Spleen (tissue), 11 donors: Measurements from ENCODE around the gene TAF1D. TPM values are rescaled to one million over a fixed set of nuclear protein-coding genes. Genes with fewer than 3 reads are reported as not detected.
"Not testable (repeated sequence)": the region's sequence is repeated elsewhere in the genome, so short reads cannot be mapped to it uniquely, and the experiment has no call there.

Source experiments
- DNase-seq: peaks from one replicate; pipeline ENCODE4 v3.0.0-alpha.2; 2020
- H3K27ac ChIP-seq, 8 donors: fragments of 200-600 bp; sonication (generic) in 7 of 8; 1 replicate in 4 of 8; 2 replicates in 4 of 8; pipeline versions ENCODE4 v1.5.0 to v1.8.0; 2016 to 2021; ENCODE audit warnings: inconsistent platforms in 4 of 8, mild to moderate bottlenecking in 4 of 8, moderate library complexity in 1 of 8
- H3K27me3 ChIP-seq, 7 donors: fragments of 200-600 bp; sonication (generic) in 6 of 7; replicated peaks in 1 of 7; 1 replicate in 4 of 7; 2 replicates in 3 of 7; pipeline versions ENCODE4 v1.5.0 to v1.8.0; 2016 to 2021; ENCODE audit warnings: inconsistent platforms in 3 of 7, mild to moderate bottlenecking in 1 of 7
- H3K36me3 ChIP-seq, 6 donors: fragments of 200-600 bp; sonication (generic) in 5 of 6; 1 replicate in 4 of 6; 2 replicates in 2 of 6; pipeline versions ENCODE4 v1.5.0 to v1.8.0; 2016 to 2021; ENCODE audit warnings: inconsistent platforms in 2 of 6
- H3K4me1 ChIP-seq, 6 donors: fragments of 200-600 bp; sonication (generic) in 5 of 6; 1 replicate in 3 of 6; 2 replicates in 3 of 6; pipeline versions ENCODE4 v1.5.0 to v1.8.0; 2016 to 2021; ENCODE audit warnings: inconsistent platforms in 3 of 6
- H3K4me3 ChIP-seq, 8 donors: fragments of 200-600 bp; sonication (generic) in 7 of 8; 1 replicate in 4 of 8; 2 replicates in 4 of 8; pipeline versions ENCODE4 v1.5.0 to v1.8.0; 2016 to 2021; ENCODE audit warnings: inconsistent platforms in 4 of 8, mild to moderate bottlenecking in 4 of 8, moderate library complexity in 2 of 8
- H3K9me3 ChIP-seq, 8 donors: fragments of 200-600 bp; sonication (generic) in 7 of 8; 1 replicate in 4 of 8; 2 replicates in 4 of 8; pipeline versions ENCODE4 v1.5.0 to v1.8.0; 2016 to 2021; ENCODE audit warnings: inconsistent platforms in 4 of 8
- POLR2A ChIP-seq, 3 donors: fragments of 450-650 bp; IDR thresholded peaks; one replicate each; pipeline ENCODE4 v1.5.1; 2017; ENCODE audit warnings: antibody characterized with exemption in 3 of 3, mild to moderate bottlenecking in 1 of 3
- POLR2AphosphoS5 ChIP-seq, 3 donors: sonication (generic); formaldehyde crosslinking; IDR thresholded peaks; one replicate each; pipeline ENCODE4 v1.5.1; 2017; ENCODE audit warnings: antibody characterized with exemption in 3 of 3
- WGBS, 5 donors: extraction: QIAGEN DNeasy Blood & Tissue Kit in 3 of 5; methylation state at CpG; one replicate each; pipeline versions ENCODE4 v1.1.5 to v1.1.7; 2013 to 2018; 5-methylcytosine and 5-hydroxymethylcytosine counted together
- intact Hi-C: fragments of 100-400 bp; cut with DNase I; formaldehyde crosslinking; loops from one replicate; pipeline ENCODE4 v1.15.0; 2023; ENCODE audit warnings: low total_unique reads
- polyA plus RNA-seq, 3 donors: library from polyadenylated mRNA; stranded (reverse); fragments of 200-250 nt; gene quantifications; one replicate each; pipeline ENCODE4 v1.2.1, GENCODE V29; 2013
- total RNA-seq, 7 donors: library from RNA; depleted of rRNA in 3 of 7; stranded (reverse); fragments of >200 nt in 3 of 7; fragmentation: NEBNext Ultra II Directional in 4 of 7; extraction: Animal tissue kit (Norgen Biotek cat#: 25700) in 4 of 7; gene quantifications; one replicate each; pipeline versions ENCODE4 v1.1.0 to v1.2.1, GENCODE V29; 2016 to 2021
- TF ChIP-seq, protein P1 (sequence below), 11 experiments: fragments of 200-600 bp in 7 of 11; fragments of 450-650 bp in 4 of 11; sonication (generic) in 4 of 11; IDR thresholded peaks in 8 of 11; conservative IDR thresholded peaks in 3 of 11; 1 replicate in 7 of 11; 2 replicates in 4 of 11; pipeline versions ENCODE4 v1.4.0 to v1.8.0; 2016 to 2021; ENCODE audit warnings: antibody characterized with exemption in 11 of 11, inconsistent platforms in 4 of 11, mild to moderate bottlenecking in 1 of 11
- donor health status: healthy with polysubstance abuse.
- donor health status: DM: no; HTN: no; CAD: no; lungs with moderate emphysema.
- donor health status: DM: no; HTN: no; CAD: no.
- donor health status: Bipolar disorder and iron deficiency.
- donor health status: healthy.
- donor health status: DM: no; HTN: no; CAD: no.
- donor health status: DM: yes; HTN: yes; CAD: no.

Gene TAF1D
- total and polyA plus RNA-seq, 10 donors, result 99.4 to 244 (median 134) TPM

- intact Hi-C loops, result no loop called here
- H3K27me3 ChIP-seq, result no peaks in the 10 kb centered on the region
- DNase-seq, result no peak
- peaks cover 0 to 3% (median 0%) of the 10 kb centered on the region in 6 donors for H3K4me1 ChIP-seq
- no peak overlapping the region for H3K27ac ChIP-seq
- no peaks in the 10 kb centered on the region for H3K9me3 ChIP-seq
- no peak overlapping the region for H3K4me3 ChIP-seq
- WGBS, 5 donors, result 84 to 94% (median 90%) methylated on average over 1 of the region's 1 CpG
- peaks cover 5 to 76% (median 21%) of the 10 kb centered on the region in 6 donors for H3K36me3 ChIP-seq
- TF ChIP-seq, protein P1, sequence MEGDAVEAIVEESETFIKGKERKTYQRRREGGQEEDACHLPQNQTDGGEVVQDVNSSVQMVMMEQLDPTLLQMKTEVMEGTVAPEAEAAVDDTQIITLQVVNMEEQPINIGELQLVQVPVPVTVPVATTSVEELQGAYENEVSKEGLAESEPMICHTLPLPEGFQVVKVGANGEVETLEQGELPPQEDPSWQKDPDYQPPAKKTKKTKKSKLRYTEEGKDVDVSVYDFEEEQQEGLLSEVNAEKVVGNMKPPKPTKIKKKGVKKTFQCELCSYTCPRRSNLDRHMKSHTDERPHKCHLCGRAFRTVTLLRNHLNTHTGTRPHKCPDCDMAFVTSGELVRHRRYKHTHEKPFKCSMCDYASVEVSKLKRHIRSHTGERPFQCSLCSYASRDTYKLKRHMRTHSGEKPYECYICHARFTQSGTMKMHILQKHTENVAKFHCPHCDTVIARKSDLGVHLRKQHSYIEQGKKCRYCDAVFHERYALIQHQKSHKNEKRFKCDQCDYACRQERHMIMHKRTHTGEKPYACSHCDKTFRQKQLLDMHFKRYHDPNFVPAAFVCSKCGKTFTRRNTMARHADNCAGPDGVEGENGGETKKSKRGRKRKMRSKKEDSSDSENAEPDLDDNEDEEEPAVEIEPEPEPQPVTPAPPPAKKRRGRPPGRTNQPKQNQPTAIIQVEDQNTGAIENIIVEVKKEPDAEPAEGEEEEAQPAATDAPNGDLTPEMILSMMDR (IDR thresholded peaks at IDR 0.05 in 8 of 11, conservative IDR thresholded peaks at IDR 0.05 in 3 of 11), result no peak
- TF ChIP-seq POLR2AphosphoS5 (IDR thresholded peaks at IDR 0.05) (no peak), POLR2A (IDR thresholded peaks at IDR 0.05) (no peak)
Measured at GRCh38 chr11:93751001-93751400, 9.7 kb upstream of the TAF1D start.

DNA sequence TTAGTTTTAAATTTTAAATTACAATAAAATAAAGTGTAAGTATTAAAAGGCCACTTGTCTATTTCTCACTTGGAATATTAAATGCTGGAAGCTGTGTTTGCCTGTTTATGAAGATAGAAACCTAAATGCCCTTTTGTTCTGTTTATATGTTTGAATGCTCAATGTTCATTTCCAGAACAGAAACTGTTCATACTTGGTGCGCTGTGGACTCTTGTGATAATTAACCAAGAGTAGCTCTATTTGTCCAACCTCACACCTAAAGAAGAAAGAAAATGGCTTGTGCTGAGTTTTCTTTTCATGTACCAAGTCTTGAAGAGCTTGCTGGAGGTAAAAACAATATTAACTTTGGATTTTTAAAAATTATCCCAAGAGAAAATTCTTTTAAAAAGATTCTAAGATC lies 5.8 kb upstream of the TAF1D start:
- TF ChIP-seq, protein P1 (IDR thresholded peaks at IDR 0.05 in 8 of 11, conservative IDR thresholded peaks at IDR 0.05 in 3 of 11), result no peak
- TF ChIP-seq POLR2A (IDR thresholded peaks at IDR 0.05), result no peak
- TF ChIP-seq POLR2AphosphoS5 (IDR thresholded peaks at IDR 0.05), result no peak
- Histone ChIP-seq H3K36me3 (peaks cover 0 to 49% (median 2%) of the 10 kb centered on the region in 6 donors), H3K4me3 (no peak overlapping the region), H3K27ac (no peak overlapping the region), H3K4me1 (peaks cover 0 to 42% (median 14%) of the 10 kb centered on the region in 6 donors), H3K9me3 (no peaks in the 10 kb centered on the region), H3K27me3 (no peaks in the 10 kb centered on the region)
- intact Hi-C loops, result no loop called here
- WGBS, 5 donors, result 85 to 97% (median 93%) methylated on average over 1 of the region's 1 CpG
- DNase-seq, result no peak

DNA sequence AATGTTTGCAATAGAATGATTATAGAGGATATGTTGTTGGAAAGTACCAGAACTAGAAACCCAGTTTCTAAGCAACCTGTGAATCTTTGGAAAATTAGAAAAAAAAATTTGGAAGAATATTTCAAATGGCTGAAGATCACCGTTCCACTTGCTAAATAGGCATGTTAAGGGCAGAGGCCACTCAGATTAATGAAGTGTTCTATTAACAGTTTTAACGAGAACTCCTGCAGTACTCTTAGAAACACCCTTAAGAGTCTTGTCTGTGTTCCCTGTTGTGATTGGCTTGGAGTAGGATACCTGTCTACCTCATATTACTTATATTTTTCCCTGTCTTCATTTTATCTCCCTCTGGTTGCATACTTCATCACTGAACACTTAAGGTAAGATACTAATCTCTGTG lies 4.8 kb upstream of the TAF1D start:
- TF ChIP-seq, protein P1 (IDR thresholded peaks at IDR 0.05 in 8 of 11, conservative IDR thresholded peaks at IDR 0.05 in 3 of 11), result no peak
- TF ChIP-seq POLR2A (IDR thresholded peaks at IDR 0.05) (no peak), POLR2AphosphoS5 (IDR thresholded peaks at IDR 0.05) (no peak)
- WGBS, 5 donors, result 87 to 91% (median 89%) methylated on average over 2 of the region's 2 CpGs
- Histone ChIP-seq H3K36me3 (peaks cover 0 to 44% (median 2%) of the 10 kb centered on the region in 6 donors), H3K4me1 (peaks cover 0 to 44% (median 16%) of the 10 kb centered on the region in 6 donors), H3K9me3 (no peaks in the 10 kb centered on the region), H3K27me3 (no peaks in the 10 kb centered on the region), H3K27ac (no peak overlapping the region), H3K4me3 (no peak overlapping the region)
- intact Hi-C loops, result no loop called here
- no peak for DNase-seq

- WGBS, 5 donors, result 48 to 84% (median 70%) methylated on average over 12 of the region's 12 CpGs
- H3K9me3 ChIP-seq, H3K27me3 ChIP-seq, H3K4me3 ChIP-seq, intact Hi-C loops, H3K27ac ChIP-seq, DNase-seq: not testable (repeated sequence)
- peaks cover 0 to 34% (median 2%) of the 10 kb centered on the region in 6 donors for H3K36me3 ChIP-seq
- peaks cover 0 to 50% (median 20%) of the 10 kb centered on the region in 6 donors for H3K4me1 ChIP-seq
Measured at GRCh38 chr11:93745005-93745755, 3.9 kb upstream of the TAF1D start.
